ENCODE data around the gene GAREM1.

Gene GAREM1

DNA sequence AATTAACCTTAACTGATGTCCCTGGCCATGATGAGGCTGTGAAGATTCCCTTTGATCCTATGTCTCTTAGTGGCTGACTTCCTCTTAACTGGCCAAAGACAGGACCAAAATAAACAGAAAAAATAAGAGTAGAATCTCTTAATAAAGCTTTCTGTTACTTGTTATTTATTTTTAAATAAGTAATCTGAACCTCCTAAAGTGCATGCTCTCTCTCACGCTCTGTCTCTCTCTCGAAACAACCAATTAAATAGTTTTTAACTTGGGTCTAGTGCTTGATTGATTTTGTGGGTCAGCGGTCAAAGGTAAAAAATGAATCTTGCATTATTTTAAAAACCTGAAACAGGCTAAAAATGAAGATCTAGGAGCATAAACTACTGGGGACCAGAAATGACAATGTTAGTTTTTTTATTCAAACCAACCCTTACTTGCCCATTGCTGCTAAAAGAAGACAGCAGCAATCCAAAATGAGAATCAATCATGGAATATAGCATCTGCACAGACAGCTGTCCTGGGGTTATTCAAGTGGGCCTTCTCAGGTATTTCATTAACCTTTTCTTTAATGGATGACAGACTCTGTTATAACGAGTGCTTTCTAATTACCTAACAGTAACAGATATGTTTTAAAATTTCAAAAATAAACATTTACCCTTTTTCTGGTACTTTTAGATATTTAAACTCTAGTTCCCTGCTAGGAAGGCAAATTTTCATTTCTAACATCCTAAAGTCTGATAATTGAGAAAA, 11.2 kb downstream of the GAREM1 start:
- no peak for DNase-seq (ENCODE audit: low read depth in 2 of 2, low spot score in 1 of 2)

DNA sequence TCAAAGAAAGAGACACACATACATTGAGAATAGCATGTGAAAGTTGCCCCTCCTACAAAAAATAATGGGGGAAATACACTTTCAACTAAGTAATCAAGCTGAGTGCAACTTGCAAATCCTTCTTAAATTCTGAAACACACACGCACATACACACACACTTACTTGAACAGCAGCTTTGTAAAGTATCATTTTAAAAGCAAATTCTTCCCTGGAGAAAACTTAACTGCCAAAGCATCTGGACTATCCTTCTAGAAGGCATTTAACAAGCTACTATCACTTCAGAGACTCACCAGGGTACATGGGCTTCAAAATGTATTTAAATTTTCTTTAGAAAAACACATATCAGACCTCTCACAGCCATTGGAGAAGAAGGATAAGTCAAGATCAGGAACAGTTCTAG, 15.3 kb downstream of the GAREM1 start:
- no peak for DNase-seq (ENCODE audit: low read depth in 2 of 2, low spot score in 1 of 2)

DNA sequence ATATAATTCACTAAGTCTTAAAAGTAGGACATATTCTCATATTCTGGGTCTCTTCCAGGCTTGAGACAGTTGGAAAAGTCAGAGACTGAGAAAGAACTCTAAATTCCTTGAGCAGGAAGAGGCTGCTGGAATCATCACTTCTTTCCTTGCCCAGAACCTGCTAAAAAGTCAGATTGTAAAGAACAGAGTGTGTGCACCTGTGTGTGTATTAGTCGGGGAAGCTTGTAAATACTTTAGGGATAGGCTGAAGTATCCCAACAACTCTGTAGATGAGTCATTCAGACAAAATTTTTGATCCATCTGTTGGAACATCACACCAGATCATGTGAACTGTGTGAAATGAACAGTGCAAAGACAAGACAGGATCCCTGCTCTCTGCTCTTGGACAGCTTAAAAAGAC, 16.1 kb downstream of the GAREM1 start:
- DNase-seq (ENCODE audit: low read depth in 2 of 2, low spot score in 1 of 2): no peak

DNA sequence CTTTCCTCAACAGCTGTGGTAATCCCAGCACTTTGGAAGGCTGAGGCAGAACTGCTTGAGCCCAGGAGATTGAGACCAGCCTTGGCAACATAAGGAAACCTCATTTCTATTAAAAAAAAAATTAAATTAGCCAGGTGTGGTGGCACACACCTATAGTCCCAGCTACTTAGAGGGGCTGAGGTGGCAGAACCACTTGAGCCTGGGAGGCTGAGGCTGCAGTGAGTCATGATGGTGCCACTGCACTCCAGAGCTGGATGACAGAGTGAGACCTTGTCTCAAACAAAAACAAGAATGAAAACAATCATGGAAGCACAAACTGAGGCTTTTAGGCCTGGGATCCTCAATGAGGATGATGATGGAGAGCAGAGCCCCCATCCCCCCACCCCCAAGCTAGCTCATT, 19.8 kb downstream of the GAREM1 start:
- DNase-seq (ENCODE audit: low read depth in 2 of 2, low spot score in 1 of 2): no peak

DNA sequence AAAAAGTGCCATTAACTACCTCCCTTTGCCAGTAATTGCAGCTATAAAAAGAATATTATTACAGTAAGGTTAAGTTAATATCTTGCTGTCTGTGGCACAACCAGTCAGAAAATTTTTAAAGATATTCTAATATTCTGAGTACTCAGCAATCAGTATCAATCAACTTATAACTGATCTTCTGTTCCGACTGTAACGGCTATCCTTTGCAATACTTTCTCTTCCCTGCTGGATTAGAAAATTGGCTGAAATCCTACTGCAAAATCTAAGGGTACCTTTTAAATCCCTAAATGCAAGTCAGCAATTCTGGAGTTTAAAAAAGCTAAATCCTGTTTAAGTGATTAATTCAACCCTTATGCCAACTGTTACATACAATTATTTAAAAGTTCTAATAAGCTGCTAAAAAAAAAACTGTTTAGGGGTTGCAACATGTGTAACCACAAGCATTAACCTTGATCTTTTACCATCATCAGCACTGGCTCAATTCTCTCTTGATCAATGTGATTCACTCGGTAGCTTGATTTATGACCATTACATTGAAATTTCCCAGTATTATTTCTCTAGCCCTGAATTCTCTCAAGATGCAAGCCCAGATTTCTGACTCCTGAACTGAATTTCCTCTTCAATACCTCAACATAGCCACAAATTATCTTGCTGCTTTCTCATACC, 20.5 kb downstream of the GAREM1 start:
- DNase-seq (ENCODE audit: low read depth in 2 of 2, low spot score in 1 of 2): no peak

DNA sequence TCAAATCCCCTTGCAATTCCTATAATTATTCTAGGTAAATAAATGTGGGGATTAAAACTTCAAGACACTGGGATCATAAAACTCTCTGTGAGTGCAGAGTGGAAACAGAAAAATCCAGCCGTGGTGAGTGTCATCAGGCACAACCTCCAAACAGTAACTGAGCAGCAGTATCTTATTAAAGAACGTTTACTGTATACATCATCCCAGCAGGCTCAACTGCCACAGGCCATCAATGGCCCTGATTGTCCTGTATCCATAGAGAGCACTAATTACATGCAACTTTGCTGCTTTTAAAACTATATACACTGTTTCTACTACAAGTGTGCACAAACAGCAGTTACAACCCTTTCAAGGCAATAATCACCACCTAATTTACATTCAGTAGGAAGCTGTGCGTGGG, 23.9 kb downstream of the GAREM1 start:
- no peak for DNase-seq (ENCODE audit: low read depth in 2 of 2, low spot score in 1 of 2)

DNA sequence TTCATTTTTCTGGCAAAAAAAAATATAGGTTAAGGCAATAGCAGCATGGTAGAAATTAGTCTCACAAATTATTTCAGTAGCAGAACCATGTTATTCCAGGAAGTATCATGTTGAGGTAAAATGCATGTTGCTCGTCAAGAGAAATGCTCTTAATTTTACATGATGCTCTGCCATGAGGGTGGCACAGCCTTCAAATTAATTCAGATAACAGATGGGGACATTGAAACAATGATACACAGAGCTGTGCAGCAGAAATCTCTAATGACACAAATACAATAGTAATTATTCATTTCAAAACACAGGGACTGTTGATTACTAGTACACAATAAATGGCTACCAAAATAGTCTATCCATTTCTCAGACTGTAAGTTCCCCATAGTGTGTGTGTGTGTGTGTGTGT, 24.8 kb downstream of the GAREM1 start:
- no peak for DNase-seq (ENCODE audit: low read depth in 2 of 2, low spot score in 1 of 2)

DNA sequence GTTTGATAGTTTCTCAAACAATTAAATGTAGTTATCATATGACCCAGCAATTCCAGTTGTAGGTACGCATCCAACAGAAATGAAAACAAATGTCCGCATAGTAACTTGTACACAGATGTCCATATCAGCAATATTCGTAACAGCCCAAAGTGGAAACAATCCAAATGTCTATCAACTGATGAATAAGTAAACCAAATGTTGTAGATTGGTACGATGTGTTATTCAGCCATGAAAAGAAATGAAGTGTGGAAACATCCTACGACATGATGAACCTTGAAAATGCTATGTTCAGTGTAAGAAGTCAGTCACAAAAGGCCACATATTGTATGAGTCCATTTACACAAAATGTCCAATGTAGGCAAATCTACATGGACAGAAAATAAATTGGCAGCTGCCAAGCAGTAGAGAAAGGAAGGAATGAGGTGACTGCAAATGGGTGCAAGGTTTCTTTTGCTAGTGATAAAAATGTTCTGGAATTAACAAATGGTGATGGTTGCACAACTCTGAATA, 26.9 kb downstream of the GAREM1 start:
- no peak for DNase-seq (ENCODE audit: low read depth in 2 of 2, low spot score in 1 of 2)

DNA sequence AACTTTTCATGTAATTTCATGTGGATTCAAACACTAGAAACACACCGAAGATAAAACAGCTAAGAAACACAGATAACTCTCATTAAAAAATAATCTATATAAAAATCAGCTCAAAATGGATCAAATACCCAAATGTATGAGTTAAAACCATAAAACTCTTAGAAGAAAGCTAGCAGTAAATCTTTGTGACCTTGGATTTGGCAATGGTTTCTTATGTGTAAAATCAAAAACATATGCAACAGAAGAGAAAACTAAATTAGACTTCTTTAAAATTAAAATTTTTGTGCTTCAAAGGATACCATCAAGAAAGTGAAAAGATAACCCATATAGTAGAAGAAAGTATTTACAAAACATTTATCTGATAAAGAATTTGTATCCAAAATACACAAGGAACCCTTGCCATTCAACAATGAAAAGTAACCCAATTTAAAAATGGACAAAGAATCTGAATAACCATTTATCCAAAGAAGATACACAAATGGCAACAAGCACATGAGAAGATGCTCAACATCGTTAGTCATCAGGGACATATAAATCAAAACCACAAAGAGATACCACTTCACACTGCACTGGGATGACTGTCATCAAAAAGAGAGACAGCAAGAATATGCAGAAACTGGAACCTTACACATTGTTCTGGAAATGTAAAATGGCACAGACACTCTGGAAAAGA, 27.5 kb downstream of the GAREM1 start:
- DNase-seq (ENCODE audit: low read depth in 2 of 2, low spot score in 1 of 2): no peak

DNA sequence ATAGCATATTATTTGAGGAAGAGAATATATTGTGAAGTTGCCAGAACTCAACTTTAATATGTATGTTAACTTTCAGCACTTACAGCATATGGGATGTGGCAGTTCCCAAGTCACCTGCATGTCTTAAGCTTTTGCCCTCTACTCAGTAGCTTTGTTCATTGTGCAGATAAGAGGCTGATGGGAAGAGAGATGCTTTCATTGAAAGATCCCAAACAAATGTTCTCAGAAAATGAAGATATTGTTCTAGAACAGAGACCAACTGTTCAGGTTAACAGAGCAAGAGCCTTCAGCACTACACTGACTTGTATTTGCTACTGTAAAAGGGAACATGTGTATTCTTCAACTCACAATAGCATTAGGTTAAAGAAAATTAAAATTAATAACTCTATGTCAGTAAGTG, 28.1 kb downstream of the GAREM1 start:
- no peak for DNase-seq (ENCODE audit: low read depth in 2 of 2, low spot score in 1 of 2)

DNA sequence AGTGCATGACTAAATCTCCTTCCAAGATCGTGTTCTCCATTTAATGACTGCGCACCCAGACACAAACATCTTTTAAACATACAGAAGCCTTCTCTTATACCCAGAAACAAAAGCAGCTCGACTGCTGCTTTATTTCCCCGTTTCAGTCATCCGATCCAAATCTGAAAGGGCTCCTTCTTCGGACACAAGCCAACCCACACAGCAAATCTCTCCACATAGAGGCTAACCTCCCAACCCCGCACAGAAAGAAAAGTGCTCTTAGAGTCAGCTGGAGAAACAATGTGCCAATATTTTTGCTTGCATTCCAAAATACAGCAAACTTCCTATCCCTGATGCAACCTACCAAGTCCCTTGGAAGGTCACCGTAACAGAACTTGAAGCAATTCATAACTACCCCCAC, 29.1 kb downstream of the GAREM1 start:
- no peak for DNase-seq (ENCODE audit: low read depth in 2 of 2, low spot score in 1 of 2)

DNA sequence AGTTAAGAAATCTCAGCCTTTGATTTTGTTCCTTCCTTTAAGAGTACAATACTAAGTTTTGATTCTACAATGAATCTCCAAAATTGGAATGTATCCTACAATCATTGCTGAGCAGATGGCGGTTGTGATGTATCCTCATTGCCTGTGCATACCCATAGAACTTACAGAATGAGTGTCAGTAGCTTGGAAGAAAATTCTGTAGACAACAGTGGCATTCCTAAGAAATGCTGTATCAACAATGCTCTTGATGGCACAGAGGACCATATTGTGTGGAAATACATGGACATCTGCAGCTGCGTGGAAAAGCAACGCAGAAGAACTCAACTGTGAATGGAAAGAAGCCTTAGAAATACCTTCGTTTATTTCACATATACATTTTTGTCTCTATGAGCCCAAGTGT, 30.2 kb downstream of the GAREM1 start:
- DNase-seq (ENCODE audit: low read depth in 2 of 2, low spot score in 1 of 2): no peak

DNA sequence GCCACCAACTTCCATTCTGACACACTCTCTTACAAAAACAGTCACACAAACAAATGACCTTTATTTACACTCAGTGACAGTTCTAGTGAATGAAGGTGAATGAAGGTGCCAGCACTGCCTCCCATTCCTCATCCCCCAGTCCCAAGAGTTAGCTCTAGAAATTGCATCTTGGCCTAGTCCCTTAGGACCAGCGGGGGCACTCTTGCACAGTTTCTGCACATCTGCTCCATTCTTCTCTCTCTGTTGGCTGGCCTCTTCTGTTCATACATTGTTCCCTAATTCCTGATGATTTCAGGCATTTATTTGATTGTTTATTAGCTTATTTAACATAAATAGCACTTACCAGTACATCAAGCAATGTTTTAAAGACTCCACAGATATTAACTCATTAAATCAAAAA, 30.9 kb downstream of the GAREM1 start:
- no peak for DNase-seq (ENCODE audit: low read depth in 2 of 2, low spot score in 1 of 2)

DNA sequence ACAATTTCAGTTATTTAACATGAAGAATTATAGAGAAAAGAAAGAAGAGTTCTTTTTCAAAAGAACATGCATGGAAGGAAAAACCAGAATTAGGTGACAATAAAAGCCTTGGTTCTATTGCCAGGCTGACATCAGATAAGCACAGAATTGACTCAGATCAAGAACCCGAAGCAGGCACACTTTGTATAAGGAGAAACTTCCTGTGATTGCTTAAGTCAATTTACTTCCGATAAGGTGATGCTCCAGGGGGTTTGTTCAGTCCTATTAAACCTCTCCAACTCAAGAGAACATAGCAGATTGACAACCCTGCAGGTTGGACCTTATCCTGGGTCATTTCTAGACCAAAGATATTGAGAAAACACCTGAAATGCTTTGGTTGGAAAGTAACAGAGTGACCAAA, 31.4 kb downstream of the GAREM1 start:
- no peak for DNase-seq (ENCODE audit: low read depth in 2 of 2, low spot score in 1 of 2)

DNA sequence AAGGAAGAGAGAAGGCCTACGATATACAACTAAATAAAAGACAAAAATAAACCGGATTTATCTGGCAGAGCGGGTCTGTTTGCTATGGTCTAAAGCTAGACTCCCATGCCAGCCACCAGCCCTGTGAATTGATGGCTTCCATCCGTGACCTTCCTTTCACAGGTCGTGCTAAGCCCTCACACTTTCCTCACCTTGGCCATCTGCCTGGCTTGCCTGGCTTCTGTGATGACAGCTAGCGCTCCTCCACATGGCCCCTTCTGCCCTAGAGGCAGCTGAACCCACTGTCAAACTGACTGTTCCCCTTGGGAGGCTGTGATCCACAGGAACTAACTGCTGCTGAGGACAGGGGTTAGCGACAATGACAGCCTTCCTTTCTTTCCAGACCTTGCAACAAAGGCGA, 32.5 kb downstream of the GAREM1 start:
- DNase-seq (ENCODE audit: low read depth in 2 of 2, low spot score in 1 of 2): no peak

DNA sequence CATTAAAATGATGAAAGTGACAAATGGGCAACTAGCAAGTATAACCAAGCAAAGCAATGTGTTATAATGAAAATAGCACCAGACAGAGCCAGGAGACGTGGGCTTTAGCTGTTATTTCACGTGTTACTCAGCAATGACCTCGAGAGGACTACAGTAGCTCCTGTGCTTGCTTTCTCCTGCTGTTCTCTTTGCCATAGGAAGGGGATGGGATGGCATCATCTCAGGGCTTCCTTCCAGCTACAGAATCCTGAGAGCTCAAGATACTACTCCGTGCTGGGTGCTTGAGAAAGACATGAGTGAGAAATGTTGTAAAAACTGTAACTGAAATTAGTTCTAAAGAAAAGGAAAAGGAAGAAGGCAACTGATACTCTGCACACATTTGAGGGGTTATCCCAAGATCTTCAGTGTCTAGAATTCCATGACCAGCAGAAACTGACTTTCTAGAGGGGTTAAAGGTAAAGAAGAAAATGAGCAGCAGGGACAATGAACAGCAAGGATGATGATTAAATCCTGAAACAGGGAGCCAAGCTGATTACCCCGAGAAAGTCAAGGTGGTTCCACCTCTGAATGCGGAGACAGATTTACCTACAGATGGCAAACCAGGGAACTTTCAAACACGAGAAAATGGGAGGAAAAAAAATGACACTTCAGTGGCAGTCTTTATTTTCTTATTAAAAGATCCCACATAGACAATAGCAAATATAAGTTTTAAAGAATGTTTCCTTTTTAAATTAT, 33.4 kb downstream of the GAREM1 start:
- no peak for DNase-seq (ENCODE audit: low read depth in 2 of 2, low spot score in 1 of 2)

DNA sequence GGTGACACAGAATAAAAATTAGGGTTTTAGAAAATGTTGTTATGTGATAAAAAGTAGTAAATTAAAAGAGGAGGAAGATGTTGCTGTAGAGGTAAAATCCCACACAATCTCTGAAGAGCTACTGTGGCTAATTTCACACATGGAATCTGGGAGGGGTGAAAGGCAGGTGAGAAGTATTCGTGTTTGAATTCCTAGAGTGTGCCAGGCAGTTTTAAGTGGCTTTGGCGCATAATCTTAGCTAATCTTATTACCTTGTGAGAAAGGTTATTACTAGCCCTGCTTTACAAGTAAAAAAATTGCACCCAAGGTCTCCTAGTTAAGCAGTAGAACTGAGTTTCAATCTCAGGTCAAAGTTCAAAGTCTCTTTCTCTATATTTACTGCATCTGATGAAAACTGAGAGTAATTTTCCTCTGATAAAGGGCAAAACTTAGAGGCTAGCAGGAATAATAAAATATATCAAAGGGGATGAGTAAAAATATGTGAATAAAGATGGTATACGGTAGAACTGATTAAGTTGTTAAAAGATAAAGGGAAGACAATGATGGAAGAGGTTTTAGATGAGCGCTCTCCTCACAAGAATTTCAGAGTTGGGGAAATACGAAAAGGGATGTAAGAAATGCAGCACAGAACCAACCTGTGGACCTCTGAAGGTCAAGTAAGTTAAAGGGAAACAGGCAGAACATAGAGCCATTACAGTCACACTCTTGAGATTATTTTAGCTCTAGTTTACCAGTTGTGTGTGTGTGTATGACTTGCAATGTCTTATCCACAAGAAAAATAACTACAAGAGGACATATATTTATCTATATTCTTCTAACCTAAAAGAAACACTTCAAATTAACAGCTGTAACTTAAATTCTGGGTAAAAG, 34.8 kb downstream of the GAREM1 start:
- DNase-seq (ENCODE audit: low read depth in 2 of 2, low spot score in 1 of 2): no peak

DNA sequence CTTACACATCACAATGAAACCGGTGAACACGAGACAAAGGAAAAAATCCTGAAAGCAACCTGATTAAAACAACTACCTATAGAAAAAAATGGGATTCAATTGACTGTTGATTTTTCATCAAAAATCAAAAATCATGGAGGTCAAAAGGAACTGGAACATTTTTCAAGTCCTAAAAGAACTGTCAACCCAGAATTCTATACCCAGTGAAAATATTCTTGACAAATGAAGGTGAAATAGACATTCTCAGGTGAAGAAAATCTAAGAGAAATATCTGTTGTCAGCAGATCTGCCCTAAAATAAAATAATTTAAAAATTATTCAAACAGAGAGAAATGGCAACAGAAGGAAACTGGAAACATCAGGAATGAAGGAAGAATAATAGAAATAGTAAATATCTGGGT, 38.9 kb downstream of the GAREM1 start:
- no peak for DNase-seq (ENCODE audit: low read depth in 2 of 2, low spot score in 1 of 2)

DNA sequence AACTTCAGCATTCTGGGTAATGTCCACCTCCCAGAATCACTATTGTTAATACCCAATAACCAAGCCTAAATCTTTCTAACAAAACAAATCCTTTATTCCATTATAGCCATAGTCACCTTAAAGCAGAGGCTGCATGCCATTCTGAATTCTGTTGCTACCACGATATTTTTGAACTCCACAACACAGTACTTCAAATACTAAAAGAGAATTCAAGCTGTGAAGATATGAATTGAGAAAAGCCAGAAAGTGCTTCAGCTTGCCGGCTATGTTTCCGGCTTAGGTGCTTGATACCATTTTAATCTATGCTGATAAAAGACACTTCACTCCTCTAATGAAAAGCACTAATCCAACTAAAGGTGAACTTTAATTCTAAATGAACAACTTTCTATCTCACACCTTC, 41.3 kb downstream of the GAREM1 start:
- no peak for DNase-seq (ENCODE audit: low read depth in 2 of 2, low spot score in 1 of 2)

DNA sequence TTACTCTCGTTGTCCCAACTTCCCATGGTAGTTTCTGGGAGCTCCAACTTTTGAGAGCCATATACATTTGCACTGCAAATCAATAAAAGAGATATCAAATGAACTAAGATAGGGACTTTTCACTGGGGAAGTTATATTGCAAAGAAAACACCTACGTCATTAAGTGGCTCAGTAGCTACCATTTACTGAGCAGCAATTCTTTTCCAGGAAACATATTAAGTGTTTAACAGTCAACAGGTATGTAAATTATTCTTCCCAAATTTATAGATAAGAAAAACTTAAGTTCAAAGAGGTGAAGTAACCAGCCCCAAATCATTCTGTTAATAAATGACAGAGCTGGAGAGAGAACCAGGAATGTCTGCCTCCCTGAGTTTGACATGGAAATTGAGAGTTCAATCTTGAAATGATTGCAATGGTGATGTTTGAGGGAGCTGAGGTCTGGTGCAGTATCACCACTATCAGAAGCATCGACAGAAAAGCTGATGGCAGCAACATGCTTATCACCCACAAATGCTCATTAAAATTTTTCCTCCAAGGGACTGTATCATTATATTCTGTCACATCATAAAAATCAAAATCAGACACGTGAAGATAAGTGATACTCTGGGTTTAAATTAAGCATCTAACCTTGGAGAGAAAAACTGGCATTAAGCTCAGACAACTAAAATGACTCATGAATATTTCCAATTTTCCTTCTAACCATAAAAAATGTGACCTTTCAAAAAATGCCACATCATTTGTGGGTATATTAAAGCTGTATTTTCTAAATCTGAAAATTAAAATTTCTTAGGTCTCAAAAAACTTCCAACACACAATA, 43.4 kb downstream of the GAREM1 start:
- DNase-seq (ENCODE audit: low read depth in 2 of 2, low spot score in 1 of 2): no peak

Measured in stimulated activated CD8-positive, alpha-beta memory T cell treated with anti-CD3 and anti-CD28 coated beads, Interleukin-4, amount 100 ng/mL, for 1 hour (primary cell).